HG02759 (cell line): ENCODE data around the gene NADK2.

Source experiments
- ATAC-seq: cut with Tn5 transposase; IDR thresholded peaks from one replicate; pipeline ENCODE4 v1.9.1; 2021; ENCODE audit warnings: mild to moderate bottlenecking, moderate library complexity; ENCODE audit not compliant: unreplicated experiment

NADK2 gene

GRCh38 chr5:36250427-36250826 is 8.7 kb upstream of the NADK2 start:
- no peak for ATAC-seq

GRCh38 chr5:36246036-36246800 is 4.5 kb upstream of the NADK2 start:
- no peak for ATAC-seq

DNA sequence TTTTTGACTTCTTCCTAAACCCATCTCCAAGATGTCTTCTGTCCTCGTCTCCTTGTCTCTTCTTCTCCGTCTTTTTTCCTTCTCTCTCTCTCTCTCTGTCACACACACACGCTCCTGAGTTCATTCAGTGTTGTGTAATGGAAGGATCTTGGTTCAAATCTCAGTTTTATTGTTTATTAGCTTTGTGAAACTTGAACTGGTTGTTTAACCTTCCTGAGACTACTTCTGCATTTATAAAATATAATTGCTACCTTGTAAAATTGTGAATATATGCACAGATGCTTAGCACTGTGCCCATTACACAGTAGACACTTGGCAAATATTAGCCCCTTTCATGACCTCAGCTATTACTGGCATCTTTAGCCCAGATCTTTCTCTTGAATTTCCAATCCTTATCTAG is 2.4 kb upstream of the NADK2 start:
- no peak for ATAC-seq

GRCh38 chr5:36243653-36244052 is 1.9 kb upstream of the NADK2 start:
- ATAC-seq: no peak

GRCh38 chr5:36242534-36243485 is 1.1 kb upstream of the NADK2 start:
- no peak for ATAC-seq

- peak; percentile 32 for ATAC-seq
Measured at GRCh38 chr5:36240779-36241630, 720 bp downstream of the NADK2 start.

DNA sequence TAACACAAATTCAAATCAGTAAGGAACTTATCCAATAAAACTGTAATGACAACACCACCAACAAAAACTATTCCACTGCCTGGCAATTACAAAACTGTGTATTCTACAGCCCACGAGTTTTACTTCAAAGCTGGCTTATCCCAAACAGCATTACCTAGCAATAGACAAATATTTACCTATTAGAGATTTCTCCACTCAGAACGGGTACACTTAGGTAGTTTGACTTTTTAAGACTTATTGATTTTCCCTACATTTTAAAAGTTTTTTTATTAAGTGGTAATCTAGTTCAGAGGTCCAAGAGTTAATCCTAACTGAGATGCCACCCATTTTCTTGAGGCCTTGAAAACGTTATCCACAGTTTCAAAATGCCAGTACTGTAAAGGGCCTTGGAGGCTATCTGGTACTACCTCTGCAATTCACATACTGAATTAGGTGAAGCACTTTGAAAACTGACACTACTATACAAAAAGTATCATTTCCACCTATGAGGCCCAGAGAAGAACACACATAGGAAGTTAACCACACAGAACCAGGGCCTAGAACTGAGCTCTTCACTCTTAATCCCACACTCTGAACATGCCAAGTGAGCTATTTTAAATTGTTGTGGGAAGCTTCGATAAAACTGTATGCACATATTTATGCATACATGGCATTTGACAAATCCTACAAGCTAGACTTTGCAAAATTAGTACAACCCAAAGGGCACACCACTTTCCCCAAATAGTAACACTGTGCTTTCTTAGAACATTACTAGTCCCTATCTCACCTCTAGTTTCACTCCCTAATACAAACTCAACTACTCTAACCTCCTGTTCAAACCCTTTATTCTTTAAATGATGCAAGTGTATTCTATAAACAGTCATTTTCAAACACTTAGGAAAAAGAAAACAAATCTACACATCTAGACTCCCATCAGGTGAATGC is 2.1 kb downstream of the NADK2 start:
- no peak for ATAC-seq

GRCh38 chr5:36238502-36239295 is 3.0 kb downstream of the NADK2 start:
- no peak for ATAC-seq

DNA sequence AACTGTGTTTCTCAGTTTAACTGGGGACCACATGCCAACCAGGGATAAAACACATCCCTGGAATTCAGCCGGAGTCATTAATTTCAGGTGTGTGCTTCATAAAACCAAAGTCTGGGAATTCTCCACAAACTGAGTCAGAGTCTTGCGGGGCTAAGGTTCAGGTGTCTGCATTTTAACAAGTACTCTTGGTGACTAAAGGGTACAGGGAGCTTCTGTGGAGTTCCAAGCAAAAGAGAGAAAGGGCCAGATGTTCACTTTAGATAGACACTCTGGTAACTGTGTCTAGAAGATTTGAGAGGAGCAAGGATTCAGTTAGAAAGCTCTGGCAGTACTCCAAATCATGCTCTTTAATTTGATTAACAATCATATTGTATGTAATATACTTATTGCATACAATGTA is 4.0 kb downstream of the NADK2 start:
- no peak for ATAC-seq

- no peak for ATAC-seq
Measured at GRCh38 chr5:36236801-36237200, 4.9 kb downstream of the NADK2 start.

DNA sequence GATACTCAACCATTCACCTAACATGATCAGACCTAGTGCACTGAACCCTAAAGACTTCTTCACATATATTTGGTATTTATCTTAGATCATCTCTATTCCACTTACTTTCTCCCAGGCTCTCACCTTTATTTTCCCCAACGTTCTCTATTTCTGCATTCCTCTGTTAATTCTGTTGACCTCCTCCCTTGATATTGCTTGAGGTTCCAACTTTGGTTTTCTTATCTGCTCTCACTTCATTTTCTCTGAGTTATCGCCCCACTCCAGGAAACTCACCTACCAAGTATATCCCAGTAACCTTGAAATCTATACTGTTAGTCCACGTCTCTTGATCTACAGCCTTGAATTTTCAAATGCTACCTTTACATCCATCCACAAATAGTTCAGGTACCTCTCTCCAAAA is 9.2 kb downstream of the NADK2 start:
- ATAC-seq: no peak

GRCh38 chr5:36230151-36230790 is 11.5 kb downstream of the NADK2 start:
- no peak for ATAC-seq

GRCh38 chr5:36228505-36228904 is 13.2 kb downstream of the NADK2 start:
- ATAC-seq: no peak

GRCh38 chr5:36227046-36227445 is 14.7 kb downstream of the NADK2 start:
- no peak for ATAC-seq

- ATAC-seq: no peak
Measured at GRCh38 chr5:36222620-36223019, 19.1 kb downstream of the NADK2 start.

GRCh38 chr5:36217988-36218387 is 23.7 kb downstream of the NADK2 start:
- ATAC-seq: no peak

DNA sequence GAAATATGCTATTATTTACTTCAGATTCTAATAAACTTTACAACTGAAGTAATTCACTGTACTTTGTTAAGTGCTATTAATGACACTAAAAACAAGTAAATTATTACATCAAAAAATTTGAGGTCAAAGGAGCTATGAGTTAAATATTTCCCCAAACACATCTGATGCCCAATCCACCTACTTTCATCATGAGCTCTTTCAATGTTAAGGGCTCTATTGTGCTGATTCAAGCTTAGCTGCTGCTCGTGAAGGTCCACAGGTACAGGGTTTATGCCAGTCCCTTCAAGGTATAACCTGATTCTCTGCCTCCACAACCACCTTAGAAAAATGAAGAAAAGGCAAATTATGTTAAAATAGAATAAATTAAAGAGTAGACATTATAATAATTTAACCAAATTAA is 24.2 kb downstream of the NADK2 start:
- ATAC-seq: no peak

DNA sequence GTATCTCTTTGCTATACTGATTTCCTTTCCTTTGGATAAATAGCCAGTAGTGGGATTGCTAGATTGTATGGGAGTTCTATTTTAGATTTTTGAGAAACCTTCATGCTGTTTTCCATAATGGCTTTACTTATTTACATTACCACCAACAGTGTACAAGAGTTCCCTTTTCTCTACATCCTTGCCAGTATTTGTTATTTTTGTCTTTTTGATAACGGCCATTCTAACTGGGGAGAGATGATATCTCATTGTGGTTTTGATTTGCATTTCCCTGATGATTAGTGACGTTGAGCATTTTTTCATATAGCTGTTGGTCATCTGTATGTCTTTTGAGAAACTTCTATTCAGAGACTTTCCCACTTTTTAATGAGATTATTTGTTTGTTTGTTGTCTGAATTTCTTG is 25.8 kb downstream of the NADK2 start:
- ATAC-seq: no peak

- no peak for ATAC-seq
Measured at GRCh38 chr5:36214436-36214835, 27.3 kb downstream of the NADK2 start.
